GM21576 (cell line): ENCODE results near the gene TRIM22.

Source experiments
- ATAC-seq: cut with Tn5 transposase; IDR thresholded peaks from one replicate; pipeline ENCODE4 v1.9.1; 2021; ENCODE audit warnings: mild to moderate bottlenecking, moderate library complexity; ENCODE audit not compliant: unreplicated experiment

The TRIM22 gene

DNA sequence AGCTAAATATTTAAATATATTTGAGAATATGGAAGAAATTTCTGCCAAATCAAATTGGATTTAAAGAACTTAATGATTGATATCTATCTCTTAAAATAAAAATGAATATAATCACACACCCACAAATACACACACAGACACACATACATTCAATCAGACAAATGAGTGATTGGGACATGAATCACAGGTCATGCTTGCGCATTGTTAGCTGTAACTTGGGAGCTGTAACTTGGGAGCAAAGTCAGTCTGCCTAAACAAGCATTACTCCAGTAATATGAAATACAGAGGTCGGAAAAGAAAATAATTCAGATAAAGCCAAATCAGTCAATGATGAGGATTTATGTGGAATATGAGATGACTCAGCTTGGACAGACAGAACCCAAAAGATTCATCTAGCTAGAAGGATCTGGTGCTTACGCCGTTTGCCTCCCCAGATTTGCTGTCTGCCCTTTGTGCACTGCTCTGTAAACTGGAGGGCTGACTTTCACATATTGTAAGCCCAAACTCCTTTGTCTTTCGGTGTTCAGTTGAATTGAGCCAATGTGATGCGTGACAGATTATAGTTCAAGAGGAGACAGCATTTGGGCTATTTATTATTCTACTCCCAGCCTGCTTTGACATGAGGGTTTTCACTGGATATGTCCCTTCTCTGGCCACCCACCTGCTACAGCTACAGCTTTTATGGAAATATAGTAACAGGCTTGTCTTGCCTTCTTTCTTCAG is 48.2 kb downstream of the TRIM22 start:
- ATAC-seq = no peak

DNA sequence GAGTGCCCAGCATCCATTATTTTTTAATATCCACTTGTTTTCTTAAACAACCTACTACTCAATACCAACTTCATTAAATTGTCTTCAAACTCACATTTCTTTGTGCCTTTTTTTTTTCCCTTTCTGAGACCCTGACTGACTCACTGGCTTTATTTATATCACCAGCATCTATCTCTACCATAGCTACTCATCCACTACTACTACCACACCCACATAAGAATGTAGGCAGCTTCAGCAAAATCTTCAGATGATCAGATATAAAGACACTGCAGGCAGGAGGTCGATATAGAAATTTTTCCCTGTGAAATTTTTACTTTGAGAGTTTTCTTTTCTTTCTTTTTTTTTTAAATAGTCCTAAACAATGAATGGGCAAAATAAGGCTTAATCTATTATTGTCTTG is 48.8 kb downstream of the TRIM22 start:
- ATAC-seq = no peak

DNA sequence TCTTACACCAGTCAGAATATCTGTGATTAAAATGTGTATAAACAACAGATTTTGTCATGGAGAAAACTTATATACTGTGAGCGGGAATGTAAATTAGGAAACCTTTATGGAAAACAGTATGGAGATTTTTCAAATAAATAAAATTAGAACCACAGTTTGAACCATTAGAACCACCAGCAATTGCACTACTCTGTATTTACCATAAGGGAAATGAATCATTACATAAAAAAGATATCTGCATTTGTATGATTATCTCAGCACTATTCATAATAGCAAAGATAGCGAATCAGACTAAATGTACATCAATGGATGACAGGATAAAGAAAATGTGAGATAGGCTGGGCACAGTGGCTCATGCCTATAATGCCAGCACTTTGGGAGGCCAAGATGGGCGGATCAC is 57.0 kb downstream of the TRIM22 start:
- ATAC-seq = no peak

DNA sequence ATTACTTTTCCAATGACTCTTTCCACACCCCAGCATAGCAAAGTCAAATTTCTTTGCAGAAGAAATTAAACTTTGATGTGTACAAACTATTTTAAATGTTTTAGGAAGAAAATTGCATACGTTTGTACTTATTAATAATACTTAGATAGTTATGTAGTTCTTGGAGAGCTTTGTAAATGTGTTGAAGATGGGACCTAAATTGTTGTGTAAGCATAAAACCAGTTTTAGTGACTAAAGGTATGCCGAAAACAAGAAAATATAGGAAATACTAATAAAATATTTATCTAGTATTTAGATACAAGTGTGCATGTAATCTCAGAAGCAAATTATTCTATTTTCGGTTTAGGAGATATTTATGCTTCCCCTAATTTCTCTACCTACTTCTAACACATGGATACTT is 60.2 kb downstream of the TRIM22 start:
- no peak for ATAC-seq

DNA sequence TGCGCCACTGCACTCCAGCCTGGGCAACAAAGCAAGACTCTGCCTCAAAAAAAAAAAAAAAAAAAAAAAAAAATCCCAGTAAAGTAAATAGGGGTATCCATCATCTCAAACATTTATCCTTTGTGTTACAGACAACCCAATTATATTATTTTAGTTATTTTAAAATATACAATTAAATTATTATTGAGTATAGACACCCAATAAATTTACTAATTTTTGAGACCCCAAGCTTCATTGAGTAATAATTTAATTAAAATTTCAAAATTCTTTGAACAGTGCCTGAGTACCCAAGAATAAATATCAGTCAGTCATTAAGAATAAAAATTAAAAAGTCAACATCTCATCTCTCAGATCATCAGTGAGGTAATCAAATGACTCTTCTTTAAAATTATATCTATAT is 64.4 kb downstream of the TRIM22 start, which contains the start of gene OR52N4:
Gene OR52N4, plus strand, starts transcription at position 301 of the 400 bp plus-strand sequence. CDS start 498 bp downstream, outside the sequence.
- no peak for ATAC-seq
